ENCODE results near the gene CSF1R.

DNA sequence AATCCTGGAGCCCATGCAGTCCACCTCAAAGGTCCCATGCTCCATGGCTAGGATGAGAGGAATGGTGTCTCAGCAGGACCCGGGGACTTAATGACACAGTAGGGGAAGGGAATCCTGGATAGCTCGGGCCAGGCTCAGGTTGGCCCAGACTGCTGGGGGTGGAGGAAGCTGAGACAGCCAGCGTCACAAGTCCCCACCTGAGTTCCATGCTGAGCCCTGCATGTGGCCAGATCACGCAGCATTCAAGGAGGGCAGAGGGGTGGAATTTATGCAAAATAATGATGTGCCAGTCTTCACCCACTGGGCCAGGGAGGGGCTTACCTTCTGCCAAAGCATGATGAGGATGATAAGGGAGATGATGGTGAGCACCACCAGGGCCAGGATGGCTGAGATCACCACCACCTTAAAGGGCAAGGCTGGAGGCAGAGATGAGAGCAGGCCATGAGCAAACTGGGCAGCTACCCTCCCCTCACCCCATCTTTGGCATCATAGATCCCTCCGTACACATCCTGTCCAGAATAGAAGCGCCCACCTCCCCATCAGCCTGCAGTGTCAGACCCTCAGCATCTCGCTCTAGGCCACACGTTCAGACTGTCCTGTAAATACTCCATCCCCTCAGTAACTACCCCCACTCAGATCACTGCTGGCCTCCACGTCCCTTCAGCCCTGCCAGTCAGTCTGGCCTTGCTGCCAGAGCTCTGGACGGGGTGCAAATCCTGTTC is 40.0 kb upstream of the CSF1R start:
- no peak for TF ChIP-seq RAD21 (IDR thresholded peaks at IDR 0.05; ENCODE audit: low read length)
- TF ChIP-seq, protein P1, sequence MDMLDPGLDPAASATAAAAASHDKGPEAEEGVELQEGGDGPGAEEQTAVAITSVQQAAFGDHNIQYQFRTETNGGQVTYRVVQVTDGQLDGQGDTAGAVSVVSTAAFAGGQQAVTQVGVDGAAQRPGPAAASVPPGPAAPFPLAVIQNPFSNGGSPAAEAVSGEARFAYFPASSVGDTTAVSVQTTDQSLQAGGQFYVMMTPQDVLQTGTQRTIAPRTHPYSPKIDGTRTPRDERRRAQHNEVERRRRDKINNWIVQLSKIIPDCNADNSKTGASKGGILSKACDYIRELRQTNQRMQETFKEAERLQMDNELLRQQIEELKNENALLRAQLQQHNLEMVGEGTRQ (IDR thresholded peaks at IDR 0.05; ENCODE audit: borderline replicate concordance, low read depth, low read length) = no peak
